MM.1S (cell line): ENCODE data around the gene TRMT1.

Experiments
- DNase-seq: peaks from one replicate; pipeline ENCODE4 v3.0.0-alpha.2; 2015
- H2AFZ ChIP-seq: fragments of 300-600 bp; sonication (generic); 2 replicates; pipeline ENCODE4 v1.6.0; 2016; ENCODE audit warnings: antibody characterized with exemption, low read length
- H3F3A ChIP-seq: fragments of 300-600 bp; sonication (generic); 2 replicates; pipeline ENCODE4 v1.6.1; 2016; ENCODE audit warnings: mild to moderate bottlenecking, antibody characterized with exemption, low read length, moderate library complexity, mixed read lengths; ENCODE audit not compliant: insufficient read depth
- H3K27ac ChIP-seq: fragments of 300-600 bp; sonication (generic); 2 replicates; pipeline ENCODE4 v1.5.1; 2016; ENCODE audit warnings: mild to moderate bottlenecking, low read length
- H3K27me3 ChIP-seq: fragments of 300-600 bp; sonication (generic); replicated peaks from 2 replicates; pipeline ENCODE4 v1.6.0; 2016; ENCODE audit warnings: low read length; ENCODE audit not compliant: insufficient read depth
- H3K36me3 ChIP-seq: fragments of 300-600 bp; sonication (generic); replicated peaks from 2 replicates; pipeline ENCODE4 v1.6.1; 2016; ENCODE audit warnings: mild to moderate bottlenecking, low read length, mixed read lengths; ENCODE audit not compliant: insufficient read depth
- H3K4me1 ChIP-seq: fragments of 300-600 bp; sonication (generic); 2 replicates; pipeline ENCODE4 v1.6.1; 2016; ENCODE audit warnings: low read length, mixed read lengths
- H3K4me2 ChIP-seq: fragments of 300-600 bp; sonication (generic); 2 replicates; pipeline ENCODE4 v1.6.0; 2016; ENCODE audit warnings: low read depth, low read length
- H3K4me3 ChIP-seq: fragments of 300-600 bp; sonication (generic); 2 replicates; pipeline ENCODE4 v1.5.1; 2016; ENCODE audit warnings: low read length, mixed read lengths
- H3K79me2 ChIP-seq: fragments of 300-600 bp; sonication (generic); 2 replicates; pipeline ENCODE4 v1.6.1; 2016; ENCODE audit warnings: mixed run types, low read length, mixed read lengths
- H3K9ac ChIP-seq: fragments of 300-600 bp; sonication (generic); 2 replicates; pipeline ENCODE4 v1.6.1; 2016; ENCODE audit warnings: low read length, mixed read lengths
- H3K9me2 ChIP-seq: fragments of 300-600 bp; sonication (generic); replicated peaks from 2 replicates; pipeline ENCODE4 v1.6.1; 2016; ENCODE audit warnings: mild to moderate bottlenecking, low read length, mixed read lengths; ENCODE audit not compliant: insufficient read depth
- H3K9me3 ChIP-seq: fragments of 300-600 bp; sonication (generic); replicated peaks from 2 replicates; pipeline ENCODE4 v1.6.1; 2016; ENCODE audit warnings: mild to moderate bottlenecking, low read length, mixed read lengths; ENCODE audit not compliant: insufficient read depth
- H4K20me1 ChIP-seq: fragments of 300-600 bp; sonication (generic); 2 replicates; pipeline ENCODE4 v1.6.1; 2016; ENCODE audit warnings: mild to moderate bottlenecking, low read length, moderate library complexity, mixed read lengths; ENCODE audit not compliant: insufficient read depth
- CTCF ChIP-seq: fragments of 300-600 bp; sonication (generic); IDR thresholded peaks from 2 replicates; pipeline ENCODE4 v1.5.1; 2016; ENCODE audit warnings: antibody characterized with exemption, low read length, mixed read lengths
- EZH2 ChIP-seq: fragments of 300-600 bp; sonication (generic); optimal IDR thresholded peaks from 2 replicates; pipeline ENCODE3; 2017; ENCODE audit warnings: low read depth, mild to moderate bottlenecking, antibody characterized with exemption, low read length, mixed read lengths
- EZH2phosphoT487 ChIP-seq: fragments of 300-600 bp; sonication (generic); IDR thresholded peaks from 2 replicates; pipeline ENCODE4 v1.6.1; 2018; ENCODE audit warnings: antibody characterized with exemption, low read length

Gene TRMT1

GRCh38 chr19:13100031-13100588 lies 16.4 kb downstream of the TRMT1 start:
- H3K4me1 ChIP-seq: peaks cover 39% of the 10 kb centered on the region
- peaks cover 5% of the 10 kb centered on the region for H3K79me2 ChIP-seq
- peaks cover 29% of the 10 kb centered on the region for H3F3A ChIP-seq
- TF ChIP-seq EZH2 (no peak), CTCF (no peak), EZH2phosphoT487 (no peak)
- no peak for DNase-seq
- no peak overlapping the region for H3K9ac ChIP-seq
- no peak overlapping the region for H3K27ac ChIP-seq
- no peaks in the 10 kb centered on the region for H3K9me3 ChIP-seq
- no peaks in the 10 kb centered on the region for H3K36me3 ChIP-seq
- no peaks in the 10 kb centered on the region for H3K9me2 ChIP-seq
- H3K4me3 ChIP-seq: no peak overlapping the region
- H3K4me2 ChIP-seq: 0 out of 2 replicates have a peak overlapping the region, but pooled peaks have one; percentile 72
- H3K27me3 ChIP-seq: peaks cover 38% of the 10 kb centered on the region
- H2AFZ ChIP-seq: peak overlapping the region; percentile 49
- no peaks in the 10 kb centered on the region for H4K20me1 ChIP-seq

GRCh38 chr19:13099073-13099999 lies 17.2 kb downstream of the TRMT1 start:
- no peaks in the 10 kb centered on the region for H3K9me3 ChIP-seq
- no peaks in the 10 kb centered on the region for H3K36me3 ChIP-seq
- peak overlapping the region; percentile 49 for H2AFZ ChIP-seq
- DNase-seq: peak; percentile 73
- H3F3A ChIP-seq: peaks cover 29% of the 10 kb centered on the region
- TF ChIP-seq EZH2phosphoT487 (no peak), CTCF (no peak), EZH2 (no peak)
- peak overlapping the region; percentile 72 for H3K4me2 ChIP-seq
- H3K27me3 ChIP-seq: peaks cover 45% of the 10 kb centered on the region
- H3K9ac ChIP-seq: no peak overlapping the region
- H4K20me1 ChIP-seq: no peaks in the 10 kb centered on the region
- no peaks in the 10 kb centered on the region for H3K9me2 ChIP-seq
- H3K4me3 ChIP-seq: peak overlapping the region; percentile 35; the same call in 1 of the 2 replicates
- no peak overlapping the region; the same call in 1 of the 2 replicates for H3K27ac ChIP-seq
- peaks cover 5% of the 10 kb centered on the region for H3K79me2 ChIP-seq
- H3K4me1 ChIP-seq: peaks cover 40% of the 10 kb centered on the region

GRCh38 chr19:13098277-13099072 lies 18.1 kb downstream of the TRMT1 start:
- peaks cover 50% of the 10 kb centered on the region for H3K27me3 ChIP-seq
- no peaks in the 10 kb centered on the region for H3K36me3 ChIP-seq
- no peak overlapping the region for H2AFZ ChIP-seq
- H3K9ac ChIP-seq: no peak overlapping the region
- peak overlapping the region; percentile 41 for H3K4me2 ChIP-seq
- H3K4me3 ChIP-seq: no peak overlapping the region
- TF ChIP-seq CTCF (no peak), EZH2 (peak; percentile 53)
- H3K79me2 ChIP-seq: peaks cover 5% of the 10 kb centered on the region
- peaks cover 28% of the 10 kb centered on the region for H3F3A ChIP-seq
- no peak overlapping the region for H3K27ac ChIP-seq
- H4K20me1 ChIP-seq: no peaks in the 10 kb centered on the region
- no peak for DNase-seq
- no peaks in the 10 kb centered on the region for H3K9me2 ChIP-seq
- H3K9me3 ChIP-seq: no peaks in the 10 kb centered on the region
- peaks cover 33% of the 10 kb centered on the region for H3K4me1 ChIP-seq
